Raji (cell line): ENCODE measurements around the gene ACOT6.
"Not testable (repeated sequence)": the region's sequence is repeated elsewhere in the genome, so short reads cannot be mapped to it uniquely, and the experiment has no call there.

ENCODE experiments used
- POLR2A ChIP-seq: IDR thresholded peaks from 2 replicates; pipeline ENCODE4 v1.6.1; 2011; ENCODE audit warnings: low read depth, low read length, control low read depth; ENCODE audit not compliant: insufficient read depth

Gene ACOT6, protein sequence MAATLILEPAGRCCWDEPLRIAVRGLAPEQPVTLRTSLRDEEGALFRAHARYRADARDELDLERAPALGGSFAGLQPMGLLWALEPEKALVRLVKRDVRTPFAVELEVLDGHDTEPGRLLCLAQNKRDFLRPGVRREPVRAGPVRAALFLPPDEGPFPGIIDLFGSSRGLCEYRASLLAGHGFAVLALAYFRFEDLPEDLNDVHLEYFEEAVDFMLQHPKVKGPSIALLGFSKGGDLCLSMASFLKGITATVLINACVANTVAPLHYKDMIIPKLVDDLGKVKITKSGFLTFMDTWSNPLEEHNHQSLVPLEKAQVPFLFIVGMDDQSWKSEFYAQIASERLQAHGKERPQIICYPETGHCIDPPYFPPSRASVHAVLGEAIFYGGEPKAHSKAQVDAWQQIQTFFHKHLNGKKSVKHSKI

DNA sequence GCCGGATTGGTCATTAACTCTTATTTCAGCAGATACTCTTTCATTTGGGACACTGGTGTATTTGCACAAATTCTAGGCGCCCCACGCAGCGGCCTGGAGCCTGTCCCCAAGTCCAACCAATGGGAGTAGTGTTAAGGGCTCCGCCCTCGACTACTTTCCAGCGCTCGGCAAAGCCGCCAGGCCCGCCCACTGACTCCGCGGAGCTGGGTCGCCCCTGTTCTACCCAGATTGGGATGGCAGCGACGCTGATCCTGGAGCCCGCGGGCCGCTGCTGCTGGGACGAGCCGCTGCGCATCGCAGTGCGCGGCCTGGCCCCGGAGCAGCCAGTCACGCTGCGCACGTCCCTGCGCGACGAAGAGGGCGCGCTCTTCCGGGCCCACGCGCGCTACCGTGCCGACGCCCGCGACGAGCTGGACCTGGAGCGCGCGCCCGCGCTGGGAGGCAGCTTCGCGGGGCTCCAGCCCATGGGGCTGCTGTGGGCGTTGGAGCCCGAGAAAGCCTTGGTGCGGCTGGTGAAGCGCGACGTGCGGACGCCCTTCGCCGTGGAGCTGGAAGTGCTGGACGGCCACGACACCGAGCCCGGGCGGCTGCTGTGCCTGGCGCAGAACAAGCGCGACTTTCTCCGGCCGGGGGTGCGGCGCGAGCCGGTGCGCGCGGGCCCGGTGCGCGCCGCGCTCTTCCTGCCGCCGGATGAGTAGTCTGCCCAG, at the start of gene ACOT6:
TSS of gene ACOT6 (plus strand) at position 179 of the 707 bp plus-strand sequence. CDS start at position 234, 55 bp downstream.
- TF ChIP-seq POLR2A, result no peak

DNA sequence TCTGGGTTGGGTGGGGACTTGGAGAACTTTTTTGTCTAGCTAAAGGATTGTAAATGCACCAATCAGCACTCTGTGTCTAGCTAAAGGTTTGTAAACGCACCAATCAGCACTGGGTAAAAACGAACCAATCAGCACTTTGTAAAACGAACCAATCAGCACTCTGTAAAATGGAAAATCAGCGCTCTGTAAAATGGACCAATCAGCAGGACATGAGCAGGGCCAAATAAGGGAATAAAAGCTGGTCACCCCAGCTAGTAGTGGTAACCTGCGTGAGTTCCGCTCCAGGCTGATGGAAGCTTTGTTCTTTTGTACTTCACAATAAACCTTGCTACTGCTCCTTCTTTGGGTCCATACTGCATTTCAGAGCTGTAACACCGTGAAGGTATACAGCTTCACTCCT, 45.0 kb upstream of the ACOT6 start:
- TF ChIP-seq POLR2A, result no peak

DNA sequence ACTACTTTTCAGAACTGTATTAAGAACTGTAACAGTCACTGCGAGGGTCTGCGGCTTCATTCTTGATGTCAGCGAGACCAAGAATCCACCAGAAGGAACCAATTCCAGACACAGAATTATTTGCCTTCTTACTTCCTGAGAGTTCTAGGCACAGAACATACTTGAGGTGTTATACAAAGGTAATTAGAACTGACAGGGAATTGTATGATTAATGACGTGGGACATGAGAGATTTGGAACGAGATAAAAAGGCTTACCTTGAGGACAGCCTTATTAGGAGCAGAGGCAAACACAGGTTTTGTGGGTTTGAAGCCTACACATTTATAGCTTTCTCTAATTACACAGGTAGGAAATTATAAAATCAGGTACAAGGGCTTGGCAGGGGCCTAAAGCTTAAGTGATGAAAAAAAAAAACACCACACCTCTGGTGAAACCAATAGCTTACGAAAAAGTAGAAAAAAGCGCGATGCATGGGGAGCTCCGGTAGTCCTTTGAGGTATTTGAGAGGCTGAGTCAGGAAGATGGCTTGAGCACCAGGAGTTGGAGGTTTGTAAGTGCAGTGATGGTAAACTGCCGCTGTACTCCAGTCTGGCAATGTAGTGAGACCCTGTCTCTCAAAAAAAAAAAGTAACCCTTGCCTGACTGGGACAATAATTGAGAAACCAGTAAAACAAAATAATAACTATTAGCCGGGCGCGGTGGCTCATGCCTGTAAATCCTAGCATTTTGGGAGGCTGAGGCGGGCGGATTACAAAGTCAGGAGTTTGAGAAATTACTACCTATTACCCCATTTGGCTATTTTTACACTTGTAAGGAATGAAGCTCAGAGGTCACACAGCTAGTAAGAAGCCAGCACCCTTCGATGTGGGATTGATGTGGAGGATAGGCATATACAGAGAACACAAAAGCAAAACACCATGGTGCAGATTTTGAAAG, 44.1 kb upstream of the ACOT6 start:
- TF ChIP-seq POLR2A, result no peak

DNA sequence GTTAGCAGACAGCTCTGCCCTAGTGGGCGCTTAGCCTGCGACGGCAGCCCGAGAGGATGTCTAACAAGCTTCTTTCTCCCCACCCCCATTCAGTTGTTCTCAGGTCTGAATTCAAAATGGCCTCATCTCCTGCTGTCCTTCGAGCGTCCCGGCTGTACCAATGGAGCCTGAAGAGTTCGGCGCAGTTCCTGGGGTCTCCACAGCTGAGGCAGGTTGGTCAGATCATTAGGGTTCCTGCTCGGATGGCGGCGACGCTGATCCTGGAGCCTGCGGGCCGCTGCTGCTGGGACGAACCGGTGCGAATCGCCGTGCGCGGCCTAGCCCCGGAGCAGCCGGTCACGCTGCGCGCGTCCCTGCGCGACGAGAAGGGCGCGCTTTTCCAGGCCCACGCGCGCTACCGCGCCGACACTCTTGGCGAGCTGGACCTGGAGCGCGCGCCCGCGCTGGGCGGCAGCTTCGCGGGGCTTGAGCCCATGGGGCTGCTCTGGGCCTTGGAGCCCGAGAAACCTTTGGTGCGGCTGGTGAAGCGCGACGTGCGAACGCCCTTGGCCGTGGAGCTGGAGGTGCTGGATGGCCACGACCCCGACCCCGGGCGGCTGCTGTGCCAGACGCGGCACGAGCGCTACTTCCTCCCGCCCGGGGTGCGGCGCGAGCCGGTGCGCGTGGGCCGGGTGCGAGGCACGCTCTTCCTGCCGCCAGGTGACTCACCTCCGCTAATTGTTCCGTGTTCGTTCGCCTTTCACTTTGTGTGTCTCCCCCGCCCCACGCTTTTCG, 42.9 kb upstream of the ACOT6 start, which contains the start of gene ACOT2:
TSS of gene ACOT2 (plus strand) at position 29 of the 774 bp plus-strand sequence. CDS start at position 57, 28 bp downstream.
- TF ChIP-seq POLR2A, result not testable (repeated sequence)

DNA sequence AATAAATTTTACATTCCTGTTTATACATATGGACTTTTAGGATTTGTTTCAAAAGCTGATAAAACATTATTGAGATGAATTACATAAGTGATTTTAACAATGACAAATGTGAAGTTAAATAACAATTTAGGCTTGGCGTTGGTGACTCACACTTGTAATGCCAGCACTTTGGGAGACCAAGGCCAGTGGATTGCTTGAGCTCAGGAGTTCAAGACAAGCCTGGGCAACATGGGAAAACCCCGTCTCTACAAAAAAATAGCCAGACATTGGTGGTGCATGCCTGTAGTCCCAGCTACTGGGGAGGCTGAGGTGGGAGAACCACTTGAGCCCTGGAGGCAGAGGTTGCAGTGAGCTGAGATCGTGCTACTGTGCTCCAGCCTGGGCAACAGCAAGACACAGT, 35.9 kb upstream of the ACOT6 start:
- TF ChIP-seq POLR2A, result no peak

DNA sequence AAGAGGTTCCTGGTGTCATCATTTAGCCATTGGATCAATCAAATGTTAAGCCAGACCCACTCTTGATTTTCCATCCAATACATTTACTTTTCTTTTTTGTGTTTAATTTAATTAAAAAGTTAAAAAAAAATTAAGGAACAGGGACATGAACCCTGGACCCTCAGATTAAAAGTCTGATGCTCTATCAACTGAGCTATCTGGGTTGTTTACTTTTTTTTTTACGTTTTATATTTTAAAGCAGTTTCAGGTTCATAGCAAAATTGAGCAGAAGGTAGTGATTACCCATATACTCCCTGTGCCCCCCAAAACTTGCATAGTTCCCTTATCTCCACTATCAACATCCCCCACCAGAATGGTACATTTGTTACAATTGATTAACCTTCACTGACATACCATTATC, 23.6 kb upstream of the ACOT6 start:
- TF ChIP-seq POLR2A, result no peak

DNA sequence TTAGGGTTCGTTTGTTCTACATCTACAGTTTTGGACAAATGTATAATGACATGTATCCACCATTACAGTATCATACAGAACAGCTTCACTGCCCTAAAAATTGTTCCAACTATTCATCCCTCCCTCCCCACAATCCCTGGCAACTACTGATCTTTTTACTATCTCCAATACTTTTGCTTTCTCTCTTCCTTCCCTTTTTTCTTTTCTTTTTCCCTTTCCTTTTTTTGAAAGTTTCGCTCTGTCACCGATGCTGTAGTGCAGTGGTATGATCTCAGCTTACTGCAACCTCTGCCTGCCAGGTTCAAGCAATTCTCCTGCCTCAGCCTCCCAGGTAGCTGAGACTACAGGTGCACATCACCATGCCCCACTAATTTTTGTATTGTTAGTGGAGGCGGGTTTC, 23.2 kb upstream of the ACOT6 start:
- TF ChIP-seq POLR2A, result no peak

DNA sequence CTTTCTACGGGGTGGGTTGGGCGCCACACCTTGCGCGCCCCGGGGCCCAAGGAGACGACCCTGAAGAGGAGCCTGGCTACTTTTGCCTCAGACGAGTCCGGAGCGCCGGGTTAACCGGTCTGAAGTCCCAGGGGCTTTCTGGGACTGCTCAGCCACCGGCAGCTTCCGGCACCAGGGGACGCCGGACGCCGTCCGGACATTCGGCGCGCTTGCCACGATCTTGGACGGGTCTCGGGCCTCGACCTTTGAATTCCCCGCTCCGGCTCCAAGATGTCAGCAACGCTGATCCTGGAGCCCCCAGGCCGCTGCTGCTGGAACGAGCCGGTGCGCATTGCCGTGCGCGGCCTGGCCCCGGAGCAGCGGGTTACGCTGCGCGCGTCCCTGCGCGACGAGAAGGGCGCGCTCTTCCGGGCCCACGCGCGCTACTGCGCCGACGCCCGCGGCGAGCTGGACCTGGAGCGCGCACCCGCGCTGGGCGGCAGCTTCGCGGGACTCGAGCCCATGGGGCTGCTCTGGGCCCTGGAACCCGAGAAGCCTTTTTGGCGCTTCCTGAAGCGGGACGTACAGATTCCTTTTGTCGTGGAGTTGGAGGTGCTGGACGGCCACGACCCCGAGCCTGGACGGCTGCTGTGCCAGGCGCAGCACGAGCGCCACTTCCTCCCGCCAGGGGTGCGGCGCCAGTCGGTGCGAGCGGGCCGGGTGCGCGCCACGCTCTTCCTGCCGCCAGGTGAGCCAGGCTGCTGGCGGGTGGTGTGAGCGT, 20.4 kb upstream of the ACOT6 start, which contains the start of gene ACOT4:
TSS of gene ACOT4 (plus strand) at position 184 of the 760 bp plus-strand sequence. CDS start at position 271, 87 bp downstream.
- TF ChIP-seq POLR2A, result no peak

DNA sequence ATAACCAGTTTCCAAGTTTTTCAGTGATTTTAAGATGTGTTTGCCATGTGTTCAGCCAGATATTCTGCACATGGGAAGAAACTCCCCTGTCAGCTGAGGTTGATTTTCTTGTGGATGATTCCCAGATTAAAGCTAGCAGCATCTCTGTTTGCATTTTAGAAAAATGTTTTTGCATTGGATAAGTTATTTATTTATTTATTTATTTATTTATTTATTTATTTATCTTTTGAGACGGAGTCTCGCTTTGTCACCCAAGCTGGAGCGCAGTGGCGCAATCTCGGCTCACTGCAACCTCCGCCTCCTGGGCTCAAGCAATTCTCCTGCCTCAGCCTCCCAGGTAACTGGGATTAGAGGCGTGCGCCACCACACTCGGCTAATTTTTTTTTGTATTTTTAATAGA, 17.8 kb upstream of the ACOT6 start:
- TF ChIP-seq POLR2A, result no peak

DNA sequence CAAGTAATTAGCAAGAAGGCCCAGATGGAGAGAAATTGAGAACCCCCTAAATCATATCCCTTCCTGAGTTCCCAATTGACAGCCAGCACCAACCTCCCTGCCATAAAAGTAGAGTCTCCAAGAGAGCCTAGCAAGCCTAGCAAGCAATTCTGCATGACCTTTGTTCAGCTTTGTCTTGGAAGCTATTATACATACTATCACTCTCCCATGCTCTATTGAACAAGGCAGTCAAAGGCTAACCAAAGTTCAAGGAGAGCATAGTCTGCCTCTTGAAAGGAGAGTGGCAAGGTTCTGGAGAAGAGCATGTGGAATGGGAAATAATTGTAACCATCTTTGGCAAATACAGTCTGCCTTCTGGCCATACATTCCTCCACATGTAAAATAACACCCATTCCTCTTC, 12.8 kb upstream of the ACOT6 start:
- TF ChIP-seq POLR2A, result no peak

DNA sequence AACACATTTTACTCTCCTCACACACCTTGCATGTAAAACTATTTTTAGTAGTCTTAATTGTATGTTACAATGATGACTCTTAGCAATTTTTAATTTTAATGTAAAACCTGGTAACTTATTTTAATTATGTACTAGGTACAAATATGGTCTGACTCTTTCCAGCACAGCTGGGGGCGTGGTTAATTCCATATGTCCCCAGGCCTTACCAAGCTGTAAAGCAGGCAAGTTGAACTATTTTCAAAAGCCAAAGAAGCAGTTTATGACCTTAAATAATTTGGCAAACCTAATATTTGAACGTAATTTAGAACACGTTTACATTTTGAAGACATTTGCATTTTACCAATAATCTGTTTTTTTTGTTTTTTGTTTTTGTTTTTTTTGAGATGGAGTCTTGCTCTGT, 9.3 kb upstream of the ACOT6 start:
- no peak for TF ChIP-seq POLR2A

DNA sequence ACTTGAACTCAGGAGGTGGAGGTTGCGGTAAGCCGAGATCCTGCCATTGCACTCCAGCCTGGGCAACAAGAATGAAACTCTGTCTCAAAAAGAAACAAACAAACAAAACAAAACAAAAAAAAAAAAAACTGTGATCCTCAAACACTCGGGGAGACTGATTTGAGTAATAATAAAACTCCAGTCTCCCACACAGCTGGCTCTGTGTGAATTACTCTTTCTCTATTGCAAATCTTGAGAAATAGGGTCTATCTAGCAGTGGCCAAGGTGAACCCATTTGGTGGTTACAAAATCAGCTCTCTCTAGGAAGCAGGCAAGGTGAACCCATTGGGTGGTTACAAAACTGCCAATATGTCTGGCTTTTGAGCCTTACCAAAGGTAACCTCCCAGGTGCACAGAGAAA, 6.0 kb upstream of the ACOT6 start:
- no peak for TF ChIP-seq POLR2A

DNA sequence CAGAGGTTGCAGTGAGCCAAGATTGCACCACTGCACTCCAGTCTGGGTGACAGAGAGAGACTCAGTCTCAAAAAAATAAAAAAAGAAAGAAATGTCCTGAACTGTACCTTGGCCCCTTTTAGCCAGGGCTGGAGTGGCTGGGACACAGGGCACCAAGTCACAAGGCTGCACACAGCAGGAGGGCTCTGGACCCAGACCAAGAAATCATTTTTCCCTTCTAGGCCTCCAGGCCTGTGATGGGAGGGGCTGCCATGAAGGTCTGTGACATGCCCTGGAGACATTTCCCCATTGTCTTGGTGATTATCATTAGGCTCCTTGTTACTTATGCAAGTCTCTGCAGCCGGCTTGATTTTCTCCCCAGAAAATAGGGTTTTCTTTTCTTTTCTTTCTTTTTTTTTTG, 5.1 kb upstream of the ACOT6 start:
- no peak for TF ChIP-seq POLR2A

DNA sequence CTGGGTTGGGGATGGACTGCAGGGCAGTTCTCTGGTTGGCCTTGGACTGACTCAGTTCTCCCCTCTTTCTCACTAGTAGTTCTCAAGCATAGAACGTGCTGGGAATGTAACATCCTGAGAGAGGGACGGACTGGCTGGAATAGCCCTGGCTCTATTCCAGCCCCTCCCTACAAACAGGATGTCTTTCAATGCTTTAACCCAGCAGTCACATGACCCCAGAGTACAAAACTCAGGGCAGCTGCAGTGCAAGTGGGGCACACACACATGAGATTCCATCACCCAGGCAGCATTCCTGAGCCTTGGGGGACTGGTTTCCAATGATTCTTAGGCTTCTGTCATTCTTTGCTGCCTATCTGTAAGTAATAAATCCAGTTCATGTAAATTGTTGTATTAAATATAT, 1.6 kb upstream of the ACOT6 start:
- TF ChIP-seq POLR2A, result no peak

DNA sequence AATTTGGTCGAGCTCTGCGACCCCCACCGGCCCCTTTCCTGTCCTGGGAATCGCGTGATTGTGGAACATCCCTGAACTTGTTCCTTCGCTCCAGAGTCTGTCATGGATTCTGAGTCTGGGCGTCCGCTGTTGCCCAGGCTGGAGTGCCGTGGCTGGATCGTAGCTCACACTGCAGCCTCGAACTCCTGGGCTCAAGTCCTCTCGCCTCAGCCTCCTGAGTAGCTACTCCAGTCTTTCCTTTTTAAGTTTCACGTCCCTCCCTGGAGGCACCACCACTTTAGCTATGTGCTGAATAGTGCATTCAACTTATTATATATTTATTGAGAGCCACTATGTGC, 698 bp downstream of the ACOT6 start:
- TF ChIP-seq POLR2A, result no peak
